Stimulated activated CD8-positive, alpha-beta memory T cell treated with anti-CD3 and anti-CD28 coated beads, Interleukin-4, amount 100 ng/mL, for 4 hours (primary cell): ENCODE results near the gene OR51E2.
"Not testable (repeated sequence)": the region's sequence is repeated elsewhere in the genome, so short reads cannot be mapped to it uniquely, and the experiment has no call there.

Source experiments
- DNase-seq, 2 donors: peaks; one replicate each; pipeline ENCODE4 v3.0.0-alpha.2; 2020; ENCODE audit warnings: low read depth in 2 of 2, low spot score in 1 of 2

The OR51E2 gene, protein sequence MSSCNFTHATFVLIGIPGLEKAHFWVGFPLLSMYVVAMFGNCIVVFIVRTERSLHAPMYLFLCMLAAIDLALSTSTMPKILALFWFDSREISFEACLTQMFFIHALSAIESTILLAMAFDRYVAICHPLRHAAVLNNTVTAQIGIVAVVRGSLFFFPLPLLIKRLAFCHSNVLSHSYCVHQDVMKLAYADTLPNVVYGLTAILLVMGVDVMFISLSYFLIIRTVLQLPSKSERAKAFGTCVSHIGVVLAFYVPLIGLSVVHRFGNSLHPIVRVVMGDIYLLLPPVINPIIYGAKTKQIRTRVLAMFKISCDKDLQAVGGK

GRCh38 chr11:4697585-4697984 is at the start of gene OR51E2:
Gene OR51E2, minus strand, starts transcription at chr11:4697853. Its CDS starts 15,142 bp downstream, at chr11:4682711.
- DNase-seq, result no peak

- no peak for DNase-seq
Measured at GRCh38 chr11:4740735-4741134, 43.1 kb upstream of the OR51E2 start.

GRCh38 chr11:4727171-4727570 is 29.5 kb upstream of the OR51E2 start:
- DNase-seq, result no peak

DNA sequence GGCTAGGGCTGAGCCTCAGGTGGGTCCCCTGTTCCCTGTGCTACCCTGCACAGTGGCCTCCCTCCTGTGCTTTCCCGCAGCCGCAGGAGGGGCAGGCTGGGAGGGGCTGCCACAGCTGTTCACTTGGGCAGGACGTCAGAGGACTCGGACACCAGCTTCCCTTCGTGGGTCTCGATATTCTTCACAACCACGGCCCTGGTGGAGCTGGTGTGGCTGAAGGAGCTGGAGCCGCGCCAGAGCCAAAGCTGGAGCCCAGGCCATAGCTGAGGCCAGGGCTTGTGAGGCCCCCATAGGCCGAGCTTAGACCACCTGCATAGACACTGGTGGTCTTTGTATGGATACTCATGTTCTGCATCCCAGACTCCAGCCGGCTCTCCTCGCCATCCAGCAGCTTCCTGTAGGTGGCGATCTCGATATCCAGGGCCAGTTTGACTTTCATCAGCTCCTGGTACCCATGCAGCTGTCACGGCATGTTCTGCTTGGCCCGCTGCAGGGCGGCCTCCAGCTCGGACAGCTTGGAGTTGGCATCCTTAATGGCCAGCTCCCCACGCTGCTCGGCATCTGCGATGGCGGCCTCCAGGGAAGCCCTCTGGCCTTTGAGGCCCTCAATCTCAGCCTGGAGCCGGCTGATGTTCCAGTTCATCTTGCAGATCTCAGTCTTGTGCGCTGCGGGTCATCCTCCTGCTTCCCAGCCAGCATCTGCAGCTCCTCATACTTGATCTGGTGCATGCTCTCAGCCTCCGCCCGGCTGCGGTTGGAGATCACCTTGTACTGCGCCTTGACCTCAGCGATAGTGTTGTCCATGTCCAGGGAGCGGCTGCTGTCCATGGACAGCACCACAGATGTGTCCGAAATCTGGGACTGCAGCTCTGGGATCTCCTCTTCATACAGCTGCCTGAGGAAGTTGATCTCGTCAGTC is 25.2 kb upstream of the OR51E2 start:
- not testable (repeated sequence) for DNase-seq

DNA sequence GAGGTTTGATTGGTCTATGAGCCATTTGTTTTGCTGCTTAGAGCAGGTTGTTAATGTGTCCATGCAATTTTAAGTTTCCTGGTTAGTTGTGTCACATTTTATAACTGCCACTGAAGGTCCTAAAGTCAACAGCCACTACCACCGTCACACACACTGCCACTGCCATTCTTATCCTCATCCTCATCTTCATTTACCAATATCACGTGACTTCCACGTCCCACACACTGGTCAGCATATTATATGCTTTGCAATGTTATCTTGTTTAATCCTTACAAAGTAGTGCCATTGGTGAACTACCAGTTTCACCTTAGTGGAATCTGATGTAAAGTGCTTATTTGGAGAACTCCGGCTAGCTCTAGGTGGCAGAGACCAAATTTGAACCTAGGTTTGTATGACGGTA is 16.6 kb upstream of the OR51E2 start:
- DNase-seq, result no peak

GRCh38 chr11:4713241-4713640 is 15.6 kb upstream of the OR51E2 start:
- DNase-seq, result no peak

- DNase-seq, result no peak
Measured at GRCh38 chr11:4704790-4705334, 7.2 kb upstream of the OR51E2 start.

- DNase-seq, result no peak
Measured at GRCh38 chr11:4704054-4704789, 6.6 kb upstream of the OR51E2 start, which contains the start of gene MMP26. Gene MMP26, plus strand, starts transcription at chr11:4704784.

DNA sequence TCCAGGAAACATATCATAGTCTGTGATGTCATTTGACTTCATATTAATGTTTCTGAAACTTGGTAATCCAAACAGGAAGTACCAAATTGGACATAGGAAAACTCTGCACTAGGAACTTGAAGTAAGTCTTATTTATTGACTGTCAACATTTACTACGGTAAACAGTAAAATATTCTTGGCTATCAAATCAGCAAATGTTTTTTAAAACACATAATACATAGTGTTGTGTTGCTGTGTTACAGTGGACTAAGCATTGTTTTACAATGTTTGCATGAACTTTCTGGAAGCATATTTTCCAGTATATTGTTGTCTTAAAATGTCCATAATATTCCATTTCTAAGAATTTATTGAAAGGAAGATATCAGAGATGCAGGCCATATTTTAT is 2.8 kb upstream of the OR51E2 start:
- no peak for DNase-seq

GRCh38 chr11:4699697-4700435 is 2.2 kb upstream of the OR51E2 start:
- DNase-seq, result no peak

DNA sequence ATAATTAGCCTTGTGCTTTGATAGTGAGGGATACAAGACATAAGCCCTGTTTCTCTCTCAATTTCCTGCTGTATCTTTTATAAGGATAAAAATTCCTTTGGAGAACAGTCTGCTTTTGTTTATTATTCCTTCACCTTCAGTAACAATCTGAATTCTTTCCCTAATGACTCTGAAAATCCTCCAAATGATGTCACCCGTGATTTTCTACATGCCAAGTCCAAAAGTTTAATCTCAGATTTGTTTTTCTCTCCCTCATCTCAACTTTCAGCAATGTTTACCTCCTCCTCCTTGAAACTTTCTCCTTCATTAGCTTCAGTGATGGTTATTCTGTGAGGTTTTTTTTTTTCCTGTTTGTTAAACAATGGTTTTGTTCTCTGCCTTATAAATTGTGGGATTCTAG is 2.2 kb downstream of the OR51E2 start:
- no peak for DNase-seq

DNA sequence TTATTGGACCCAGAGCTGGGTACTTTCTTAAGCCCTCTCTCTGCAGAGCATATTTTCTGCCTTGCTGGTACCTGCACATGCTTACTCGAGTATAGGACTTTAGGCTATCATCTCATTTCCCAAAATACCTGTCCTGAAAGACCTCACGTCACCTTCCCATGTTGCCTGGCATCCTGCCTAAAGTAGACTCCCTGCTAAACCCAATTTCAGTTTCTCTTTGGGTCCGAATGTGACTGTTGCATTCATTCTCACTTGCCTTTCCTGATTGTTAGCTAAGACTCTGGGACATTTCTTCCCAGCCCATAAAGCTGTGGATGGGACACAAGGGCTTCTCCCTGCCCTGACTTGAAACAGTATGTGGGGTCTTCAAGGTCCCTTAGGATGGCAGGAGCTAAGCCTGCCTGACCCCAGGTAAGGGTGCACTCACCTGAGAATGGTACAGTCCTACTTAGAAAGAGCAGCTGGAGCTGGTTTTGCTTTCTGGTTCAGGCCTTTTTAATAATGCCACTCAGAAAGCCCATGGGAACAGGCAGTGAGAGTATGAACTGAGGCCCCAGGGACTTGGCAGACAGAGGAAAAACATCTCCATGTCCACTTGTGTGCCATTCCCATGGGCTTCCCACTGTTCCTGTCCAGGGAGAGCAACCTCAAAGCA is 12.9 kb downstream of the OR51E2 start:
- no peak for DNase-seq

GRCh38 chr11:4682623-4683419 is 14.8 kb downstream of the OR51E2 start:
- DNase-seq, result no peak

DNA sequence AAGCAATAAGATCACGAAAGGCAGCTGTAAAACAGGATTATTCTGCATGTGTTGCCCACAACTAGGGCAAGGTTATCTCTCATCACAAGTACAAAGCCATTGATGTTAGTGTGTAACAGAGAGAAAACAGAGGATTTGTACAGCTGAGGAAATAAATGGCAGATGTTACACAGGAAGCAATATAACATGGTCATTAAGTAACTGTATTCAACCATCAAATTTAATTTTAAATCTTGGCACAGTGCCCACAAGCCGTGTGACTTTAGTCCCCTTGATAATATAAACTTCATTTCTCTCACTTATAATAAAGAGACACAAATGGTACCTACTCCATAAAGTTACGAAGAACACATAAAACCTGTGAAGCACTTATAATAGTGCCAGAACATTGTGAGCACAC is 17.3 kb downstream of the OR51E2 start:
- no peak for DNase-seq

- no peak for DNase-seq
Measured at GRCh38 chr11:4677948-4678347, 19.7 kb downstream of the OR51E2 start.

GRCh38 chr11:4673781-4674180 is 23.9 kb downstream of the OR51E2 start:
- no peak for DNase-seq

DNA sequence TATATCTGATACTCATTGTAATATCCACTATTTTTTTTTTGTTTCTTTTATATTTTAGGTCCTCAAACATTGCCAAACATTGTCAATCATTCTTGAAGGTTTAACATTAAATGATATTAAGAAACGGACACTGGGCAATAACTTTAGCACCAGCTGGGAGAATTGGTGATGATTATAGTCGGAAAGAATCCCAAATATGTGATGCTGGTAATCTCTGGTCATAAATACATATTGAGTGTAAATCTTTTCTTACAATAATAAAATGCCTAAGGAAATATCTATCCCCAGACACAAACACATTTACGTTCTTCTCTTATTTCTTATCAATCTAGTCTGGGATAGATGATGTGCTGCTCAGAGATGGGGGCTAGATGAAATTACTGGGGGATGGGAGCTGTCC is 25.2 kb downstream of the OR51E2 start:
- DNase-seq, result no peak

DNA sequence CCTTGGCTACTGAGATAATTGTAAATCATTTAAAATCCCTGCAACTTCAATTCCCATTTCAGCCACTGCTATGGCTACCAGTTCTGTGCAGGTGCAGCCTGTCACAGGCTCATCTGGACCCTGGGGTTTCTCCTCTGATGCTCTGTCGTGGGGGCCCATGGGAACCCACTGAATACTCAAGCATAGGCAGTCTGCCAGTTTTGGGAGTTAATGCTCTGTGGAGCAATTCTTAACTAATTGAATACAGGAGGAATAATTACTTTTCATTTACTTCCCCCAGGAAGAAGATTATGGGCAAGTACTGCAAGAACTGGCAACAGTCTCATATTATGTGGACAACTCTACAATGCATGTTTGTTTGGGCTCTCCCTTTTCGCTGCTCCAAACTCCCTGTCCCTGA is 25.9 kb downstream of the OR51E2 start:
- no peak for DNase-seq

GRCh38 chr11:4665424-4665823 is 32.2 kb downstream of the OR51E2 start:
- DNase-seq, result no peak
